Body of pancreas (tissue), 4 donors: Measurements from ENCODE around the gene COL12A1. TPM values are rescaled to one million over a fixed set of nuclear protein-coding genes. Genes with fewer than 3 reads are reported as not detected.
A peak's percentile ranks its signal among the peaks of the same experiment; 100 is the strongest.

Experiments used
- ATAC-seq: fragments of 150-250 bp; one replicate; pipeline ENCODE4 v1.9.1; 2016
- DNase-seq, 4 donors: peaks; one replicate each; pipeline ENCODE4 v3.0.0-alpha.2; 2019
- H3K27ac ChIP-seq, 4 donors: fragments of 200-600 bp; sonication (generic); 1 replicate in 3 of 4; 2 replicates in 1 of 4; pipeline versions ENCODE4 v1.5.1 to v1.6.1; 2016 to 2019; ENCODE audit warnings: mild to moderate bottlenecking in 1 of 4, mixed read lengths in 1 of 4, moderate library complexity in 1 of 4
- H3K27me3 ChIP-seq, 2 donors: fragments of 200-600 bp; sonication (generic); one replicate each; pipeline ENCODE4 v1.6.0; 2016; ENCODE audit warnings: mild to moderate bottlenecking in 1 of 2
- H3K36me3 ChIP-seq, 2 donors: fragments of 200-600 bp; sonication (generic); replicated peaks in 1 of 2; 2 replicates each; pipeline ENCODE4 v1.5.1; 2016; ENCODE audit warnings: low read depth in 2 of 2; ENCODE audit not compliant: insufficient read depth in 1 of 2
- H3K4me1 ChIP-seq: fragments of 200-600 bp; sonication (generic); one replicate; pipeline ENCODE4 v1.6.0; 2016
- H3K4me3 ChIP-seq, 2 donors: fragments of 200-600 bp; sonication (generic); 1 replicate in 1 of 2; 2 replicates in 1 of 2; pipeline ENCODE4 v1.5.1; 2016 to 2019
- H3K9me3 ChIP-seq, 3 donors: fragments of 200-600 bp; sonication (generic); 1 replicate in 2 of 3; 2 replicates in 1 of 3; pipeline ENCODE4 v1.5.1; 2016
- CTCF ChIP-seq, 7 experiments: fragments of 450-650 bp in 4 of 7; fragments of 200-600 bp in 3 of 7; sonication (generic) in 3 of 7; IDR thresholded peaks; one replicate each; pipeline ENCODE4 v1.5.1; 2016 to 2019; ENCODE audit warnings: antibody characterized with exemption in 7 of 7
- POLR2A ChIP-seq, 3 donors: fragments of 450-650 bp; IDR thresholded peaks; one replicate each; pipeline ENCODE4 v1.6.1; 2016; ENCODE audit warnings: antibody characterized with exemption in 3 of 3, mild to moderate bottlenecking in 2 of 3
- WGBS, 2 donors: methylation state at CpG; one replicate each; pipeline ENCODE4 v1.1.5; 2017; 5-methylcytosine and 5-hydroxymethylcytosine counted together
- intact Hi-C: fragments of 100-400 bp; cut with DNase I; formaldehyde crosslinking; loops from one replicate; pipeline ENCODE4 v1.15.1; 2023
- total RNA-seq, 2 donors: library from RNA; depleted of rRNA; stranded (reverse); fragments of >200 nt; gene quantifications; one replicate each; pipeline ENCODE4 v1.1.0, GENCODE V29; 2016

The COL12A1 gene
- total RNA-seq, 2 donors from 2014 or later = 34.0 to 35.3 TPM

- intact Hi-C loops = no loop called here
- peaks cover 5% of the 10 kb centered on the region for H3K4me1 ChIP-seq
- no peak for ATAC-seq
Measured at GRCh38 chr6:75091467-75092190, 114.2 kb downstream of the COL12A1 start.

GRCh38 chr6:75090576-75090975 lies 115.3 kb downstream of the COL12A1 start:
- no peak overlapping the region for H3K27ac ChIP-seq
- no peak for TF ChIP-seq CTCF (IDR thresholded peaks at IDR 0.05)
- TF ChIP-seq POLR2A (IDR thresholded peaks at IDR 0.05) = no peak
- no peak overlapping the region for H3K4me3 ChIP-seq
- 13 to 17% methylated on average over 1 of the region's 1 CpG for WGBS, 2 donors
- DNase-seq = peak in 2 of 4 donors; percentile 6 to 19
- peaks cover 5% of the 10 kb centered on the region for H3K4me1 ChIP-seq
- peak; percentile 56 for ATAC-seq
- intact Hi-C loops = no loop called here
- H3K27me3 ChIP-seq = no peaks in the 10 kb centered on the region
- H3K36me3 ChIP-seq = no peaks in the 10 kb centered on the region
- H3K9me3 ChIP-seq = no peaks in the 10 kb centered on the region

More at GRCh38 chr6:75091467-75092190, 114.2 kb downstream of the COL12A1 start:
- H3K36me3 ChIP-seq = no peaks in the 10 kb centered on the region
- no peak overlapping the region for H3K27ac ChIP-seq
- WGBS, 2 donors = 76 to 77% methylated on average over 4 of the region's 4 CpGs
- no peaks in the 10 kb centered on the region for H3K9me3 ChIP-seq
- TF ChIP-seq CTCF (IDR thresholded peaks at IDR 0.05) = no peak
- TF ChIP-seq POLR2A (IDR thresholded peaks at IDR 0.05) = no peak
- no peaks in the 10 kb centered on the region for H3K27me3 ChIP-seq
- no peak overlapping the region for H3K4me3 ChIP-seq
- DNase-seq = no peak

- Histone ChIP-seq H3K9me3 (no peaks in the 10 kb centered on the region), H3K4me3 (no peak overlapping the region), H3K27me3 (no peaks in the 10 kb centered on the region), H3K4me1 (peaks cover 5% of the 10 kb centered on the region), H3K27ac (no peak overlapping the region), H3K36me3 (no peaks in the 10 kb centered on the region)
- no peak for ATAC-seq
- WGBS, 2 donors = 88 to 90% methylated on average over 8 of the region's 8 CpGs
- intact Hi-C loops = no loop called here
- TF ChIP-seq CTCF (IDR thresholded peaks at IDR 0.05) (no peak), POLR2A (IDR thresholded peaks at IDR 0.05) (no peak)
- DNase-seq = no peak
Measured at GRCh38 chr6:75089921-75090320, 115.9 kb downstream of the COL12A1 start.

- intact Hi-C loops = no loop called here
- WGBS, 2 donors = 83 to 98% methylated on average over 2 of the region's 2 CpGs
- Histone ChIP-seq H3K36me3 (no peaks in the 10 kb centered on the region), H3K27me3 (no peaks in the 10 kb centered on the region), H3K4me3 (no peak overlapping the region), H3K27ac (no peak overlapping the region), H3K9me3 (no peaks in the 10 kb centered on the region), H3K4me1 (peaks cover 5% of the 10 kb centered on the region)
- TF ChIP-seq CTCF (IDR thresholded peaks at IDR 0.05) (no peak), POLR2A (IDR thresholded peaks at IDR 0.05) (no peak)
- ATAC-seq (no peak), DNase-seq (no peak)
Measured at GRCh38 chr6:75089151-75089897, 116.5 kb downstream of the COL12A1 start.
